AG09309 (cell line): ENCODE data around the gene GNAS.

Source experiments
- DNase-seq: peaks from one replicate; pipeline ENCODE4 v3.0.0-alpha.2; 2010; ENCODE audit warnings: low read depth
- H3K4me3 ChIP-seq: 2 replicates; pipeline ENCODE4 v1.5.1; 2011; ENCODE audit warnings: mild to moderate bottlenecking, low read depth, low read length, moderate library complexity; ENCODE audit not compliant: control insufficient read depth
- CTCF ChIP-seq: IDR thresholded peaks from 2 replicates; pipeline ENCODE4 v1.5.1; 2011; ENCODE audit warnings: mild to moderate bottlenecking, low read depth, low read length, inconsistent platforms; ENCODE audit not compliant: insufficient read depth, control insufficient read depth; ENCODE audit errors: missing control alignments

The GNAS gene

GRCh38 chr20:58899512-58899911, 47.0 kb downstream of the GNAS start:
- no peak overlapping the region for H3K4me3 ChIP-seq
- no peak for TF ChIP-seq CTCF
- no peak for DNase-seq

GRCh38 chr20:58900397-58900796, 47.9 kb downstream of the GNAS start:
- TF ChIP-seq CTCF: no peak
- no peak overlapping the region for H3K4me3 ChIP-seq
- DNase-seq: no peak

GRCh38 chr20:58901488-58902402, 49.2 kb downstream of the GNAS start:
- no peak for TF ChIP-seq CTCF
- no peak for DNase-seq

GRCh38 chr20:58903614-58904013, 51.1 kb downstream of the GNAS start:
- DNase-seq: no peak
- no peak overlapping the region for H3K4me3 ChIP-seq
- TF ChIP-seq CTCF: no peak

More at GRCh38 chr20:58901488-58902402, 49.2 kb downstream of the GNAS start:
- H3K4me3 ChIP-seq: no peak overlapping the region

- TF ChIP-seq CTCF: no peak
- no peak for DNase-seq
- H3K4me3 ChIP-seq: no peak overlapping the region
These were observed 52.7 kb downstream of the GNAS start for GRCh38 chr20:58905236-58905635.

GRCh38 chr20:58906111-58906510, 53.6 kb downstream of the GNAS start:
- no peak for TF ChIP-seq CTCF
- H3K4me3 ChIP-seq: no peak overlapping the region
- DNase-seq: no peak

- H3K4me3 ChIP-seq: no peak overlapping the region
- DNase-seq: no peak
- TF ChIP-seq CTCF: no peak
These were observed 54.4 kb downstream of the GNAS start for GRCh38 chr20:58906894-58907293.
